Vagina (tissue), 2 donors: ENCODE results near the gene IPP.

Source experiments
- POLR2A ChIP-seq, 2 donors: fragments of 450-650 bp; IDR thresholded peaks; one replicate each; pipeline ENCODE4 v1.6.1; 2017; ENCODE audit warnings: antibody characterized with exemption in 2 of 2, mild to moderate bottlenecking in 2 of 2, moderate library complexity in 2 of 2
- POLR2AphosphoS5 ChIP-seq, 2 donors: sonication (generic); formaldehyde crosslinking; IDR thresholded peaks; one replicate each; pipeline ENCODE4 v1.9.0; 2017; ENCODE audit warnings: antibody characterized with exemption in 2 of 2, mild to moderate bottlenecking in 2 of 2, low read depth in 1 of 2; ENCODE audit not compliant: insufficient read depth in 1 of 2
- TF ChIP-seq, protein P1 (sequence below), 3 experiments: fragments of 450-650 bp in 2 of 3; fragments of 200-600 bp in 1 of 3; sonication (generic) in 1 of 3; IDR thresholded peaks; one replicate each; pipeline ENCODE4 v1.5.1; 2017 to 2019; ENCODE audit warnings: antibody characterized with exemption in 3 of 3, mild to moderate bottlenecking in 2 of 3, moderate library complexity in 2 of 3

DNA sequence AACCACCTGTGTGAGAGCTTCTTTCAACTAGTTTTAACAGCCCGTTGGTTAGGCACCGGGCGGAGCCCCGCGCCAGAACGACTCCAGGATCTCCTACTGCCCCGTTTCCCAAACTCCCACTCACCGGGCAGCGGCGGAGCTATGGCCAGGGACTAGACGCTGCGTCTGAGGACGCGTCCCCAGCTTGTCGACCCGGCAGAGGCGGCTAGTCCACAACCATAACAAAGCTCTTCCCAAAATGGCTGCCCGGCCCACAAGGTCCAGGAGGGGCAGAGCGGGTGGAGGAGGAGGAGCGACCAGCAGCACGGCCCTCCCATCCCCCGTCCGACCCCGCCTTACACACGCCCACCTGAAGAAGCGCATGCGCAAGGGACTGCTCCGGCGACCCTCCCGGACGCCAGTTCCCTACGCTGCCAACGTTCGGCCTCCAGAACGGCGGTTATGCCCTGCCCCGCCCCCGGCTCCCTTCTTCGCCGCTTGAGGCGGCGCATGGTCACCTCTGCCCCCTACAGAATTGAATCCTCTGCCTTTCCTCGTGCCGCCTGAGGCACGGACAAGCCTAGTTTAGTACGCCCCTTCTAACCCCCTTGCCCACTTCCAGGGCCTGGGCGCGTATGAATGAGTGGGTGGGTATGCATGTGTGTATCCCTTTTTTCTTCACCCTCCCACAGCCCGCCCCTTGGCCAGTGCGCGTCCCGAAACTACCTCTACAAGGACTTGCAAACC, 64.0 kb downstream of the IPP start, which contains the start of gene GPBP1L1:
- TF ChIP-seq, protein P1, sequence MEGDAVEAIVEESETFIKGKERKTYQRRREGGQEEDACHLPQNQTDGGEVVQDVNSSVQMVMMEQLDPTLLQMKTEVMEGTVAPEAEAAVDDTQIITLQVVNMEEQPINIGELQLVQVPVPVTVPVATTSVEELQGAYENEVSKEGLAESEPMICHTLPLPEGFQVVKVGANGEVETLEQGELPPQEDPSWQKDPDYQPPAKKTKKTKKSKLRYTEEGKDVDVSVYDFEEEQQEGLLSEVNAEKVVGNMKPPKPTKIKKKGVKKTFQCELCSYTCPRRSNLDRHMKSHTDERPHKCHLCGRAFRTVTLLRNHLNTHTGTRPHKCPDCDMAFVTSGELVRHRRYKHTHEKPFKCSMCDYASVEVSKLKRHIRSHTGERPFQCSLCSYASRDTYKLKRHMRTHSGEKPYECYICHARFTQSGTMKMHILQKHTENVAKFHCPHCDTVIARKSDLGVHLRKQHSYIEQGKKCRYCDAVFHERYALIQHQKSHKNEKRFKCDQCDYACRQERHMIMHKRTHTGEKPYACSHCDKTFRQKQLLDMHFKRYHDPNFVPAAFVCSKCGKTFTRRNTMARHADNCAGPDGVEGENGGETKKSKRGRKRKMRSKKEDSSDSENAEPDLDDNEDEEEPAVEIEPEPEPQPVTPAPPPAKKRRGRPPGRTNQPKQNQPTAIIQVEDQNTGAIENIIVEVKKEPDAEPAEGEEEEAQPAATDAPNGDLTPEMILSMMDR (IDR thresholded peaks at IDR 0.05), result no peak
- TF ChIP-seq POLR2AphosphoS5 (IDR thresholded peaks at IDR 0.05; ENCODE audit: insufficient read depth in 1 of 2, low read depth in 1 of 2) (peak; percentile 65 to 94), POLR2A (IDR thresholded peaks at IDR 0.05) (peak in 1 of 2 donors; percentile 75)
